ENCODE measurements around the gene SYCE3. TPM values are rescaled to one million over a fixed set of nuclear protein-coding genes. Genes with fewer than 3 reads are reported as not detected.

The SYCE3 gene
- total RNA-seq, 1 donor from 2014 or later: 0.71 TPM

DNA sequence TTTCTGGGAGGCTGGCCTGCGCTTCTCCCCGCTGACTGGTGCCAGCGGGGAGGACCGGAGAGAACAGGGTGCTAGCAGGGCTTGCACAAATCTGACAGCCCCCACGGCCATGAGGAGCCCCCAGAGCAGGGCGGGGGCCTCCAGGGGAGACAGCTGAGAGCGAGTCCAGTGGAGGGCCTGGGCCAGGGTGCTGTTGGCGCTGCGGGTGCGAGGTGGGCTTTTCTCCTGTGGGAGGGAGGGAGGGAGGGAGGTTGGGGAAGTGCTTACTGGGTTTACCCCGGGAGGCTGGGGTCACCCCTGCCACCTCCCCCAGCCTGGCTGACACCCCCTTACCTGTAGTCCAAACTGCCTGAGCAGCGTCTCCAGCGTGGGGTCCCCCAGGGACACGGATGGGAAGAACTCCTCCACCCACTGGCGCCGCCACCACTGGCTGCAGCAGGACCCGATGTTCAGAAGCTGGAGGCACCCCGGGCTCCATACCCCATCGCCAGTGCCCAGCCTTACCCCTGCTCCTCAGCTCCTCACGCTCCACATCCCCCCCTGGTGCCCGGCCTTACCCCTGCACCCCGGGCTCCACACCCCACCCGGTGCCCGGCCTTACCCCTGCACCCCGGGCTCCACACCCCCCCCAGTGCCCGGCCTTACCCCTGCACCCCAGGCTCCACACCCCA is 59.1 kb downstream of the SYCE3 start:
- H3K4me3 ChIP-seq (ENCODE audit: low read depth, low read length): no peak overlapping the region
- H3K27me3 ChIP-seq (ENCODE audit: control insufficient read depth, insufficient read depth, low read length): no peaks in the 10 kb centered on the region
- TF ChIP-seq, protein P1, sequence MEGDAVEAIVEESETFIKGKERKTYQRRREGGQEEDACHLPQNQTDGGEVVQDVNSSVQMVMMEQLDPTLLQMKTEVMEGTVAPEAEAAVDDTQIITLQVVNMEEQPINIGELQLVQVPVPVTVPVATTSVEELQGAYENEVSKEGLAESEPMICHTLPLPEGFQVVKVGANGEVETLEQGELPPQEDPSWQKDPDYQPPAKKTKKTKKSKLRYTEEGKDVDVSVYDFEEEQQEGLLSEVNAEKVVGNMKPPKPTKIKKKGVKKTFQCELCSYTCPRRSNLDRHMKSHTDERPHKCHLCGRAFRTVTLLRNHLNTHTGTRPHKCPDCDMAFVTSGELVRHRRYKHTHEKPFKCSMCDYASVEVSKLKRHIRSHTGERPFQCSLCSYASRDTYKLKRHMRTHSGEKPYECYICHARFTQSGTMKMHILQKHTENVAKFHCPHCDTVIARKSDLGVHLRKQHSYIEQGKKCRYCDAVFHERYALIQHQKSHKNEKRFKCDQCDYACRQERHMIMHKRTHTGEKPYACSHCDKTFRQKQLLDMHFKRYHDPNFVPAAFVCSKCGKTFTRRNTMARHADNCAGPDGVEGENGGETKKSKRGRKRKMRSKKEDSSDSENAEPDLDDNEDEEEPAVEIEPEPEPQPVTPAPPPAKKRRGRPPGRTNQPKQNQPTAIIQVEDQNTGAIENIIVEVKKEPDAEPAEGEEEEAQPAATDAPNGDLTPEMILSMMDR (IDR thresholded peaks at IDR 0.05; ENCODE audit: insufficient read depth, low read length, poor library complexity, severe bottlenecking): peak; percentile 7
- DNase-seq (ENCODE audit: low read depth): no peak
- H3K36me3 ChIP-seq (ENCODE audit: control insufficient read depth, insufficient read depth, low read length): no peaks in the 10 kb centered on the region

DNA sequence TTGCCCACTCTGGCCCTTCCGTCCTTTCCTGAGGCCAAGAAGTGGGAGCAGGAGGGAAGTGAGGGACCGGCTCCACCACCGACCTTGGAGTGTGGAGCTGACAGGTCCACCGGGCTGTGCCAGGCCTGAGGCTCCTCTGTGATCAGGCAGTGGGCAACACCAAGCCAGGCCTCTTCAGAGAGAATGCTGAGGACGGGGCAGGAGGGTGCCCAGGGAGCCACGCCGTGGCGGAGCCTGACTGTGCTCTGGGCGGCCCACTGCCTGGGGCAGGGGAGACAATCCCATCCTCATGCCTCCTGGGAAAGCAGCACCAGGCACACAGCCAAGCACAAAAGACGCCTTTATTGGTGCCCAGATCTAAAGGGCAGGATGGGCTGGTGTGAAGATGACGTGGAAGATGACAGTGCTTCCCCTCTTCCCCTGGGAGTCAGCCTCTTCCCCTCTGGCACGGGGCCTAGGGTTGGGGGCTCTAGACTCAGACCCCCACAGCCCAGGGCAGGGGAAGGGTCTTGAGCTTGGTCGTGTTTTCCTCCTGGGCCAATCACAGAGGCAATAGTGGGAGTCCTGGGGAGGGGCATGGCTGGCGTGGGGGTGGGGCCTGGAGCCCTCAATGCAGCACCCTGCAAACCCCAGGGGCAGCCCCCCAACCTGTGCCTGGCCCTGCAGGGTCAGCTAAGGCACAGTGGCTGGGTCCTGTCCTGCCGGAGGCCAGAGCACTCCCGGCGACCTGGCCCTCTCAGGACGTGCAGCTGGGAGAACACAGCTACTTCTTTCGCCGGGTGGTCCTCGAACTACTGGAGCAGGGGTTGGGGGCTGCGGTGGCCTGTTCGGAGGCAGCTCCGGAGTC is 59.9 kb downstream of the SYCE3 start:
- TF ChIP-seq, protein P1 (IDR thresholded peaks at IDR 0.05; ENCODE audit: insufficient read depth, low read length, poor library complexity, severe bottlenecking): no peak
- Histone ChIP-seq H3K36me3 (ENCODE audit: control insufficient read depth, insufficient read depth, low read length) (no peaks in the 10 kb centered on the region), H3K27me3 (ENCODE audit: control insufficient read depth, insufficient read depth, low read length) (no peaks in the 10 kb centered on the region), H3K4me3 (ENCODE audit: low read depth, low read length) (no peak overlapping the region)
- no peak for DNase-seq (ENCODE audit: low read depth)

DNA sequence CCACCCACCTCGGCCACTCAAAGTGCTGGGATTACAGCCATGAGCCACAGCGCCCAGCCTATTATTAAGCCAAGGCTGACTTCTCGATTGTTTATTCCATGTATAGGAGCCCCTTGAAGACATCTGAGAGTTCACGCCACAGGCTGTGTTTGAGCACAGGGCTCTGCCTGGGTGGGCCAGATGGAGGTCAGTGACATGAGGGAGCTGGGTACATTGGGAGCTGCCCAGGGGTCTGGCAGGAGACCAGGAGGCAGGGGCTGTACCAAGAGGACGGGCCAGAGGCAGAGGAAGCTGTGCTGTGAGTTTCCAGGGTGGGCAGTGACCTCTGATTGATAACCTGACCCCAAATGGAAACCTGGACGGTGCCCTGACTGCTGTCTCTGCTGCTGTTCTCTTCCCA is 60.6 kb downstream of the SYCE3 start:
- Histone ChIP-seq H3K36me3 (ENCODE audit: control insufficient read depth, insufficient read depth, low read length) (no peaks in the 10 kb centered on the region), H3K4me3 (ENCODE audit: low read depth, low read length) (no peak overlapping the region), H3K27me3 (ENCODE audit: control insufficient read depth, insufficient read depth, low read length) (no peaks in the 10 kb centered on the region)
- TF ChIP-seq, protein P1 (IDR thresholded peaks at IDR 0.05; ENCODE audit: insufficient read depth, low read length, poor library complexity, severe bottlenecking): no peak
- DNase-seq (ENCODE audit: low read depth): no peak

Other genes with a start within 250 kb of the SYCE3 start
- 4.5 TPM in 2 replicates for gene DENND6B, start 235.9 kb downstream of the SYCE3 start, total RNA-seq
- 45.2 and 53.4 TPM in 2 replicates for gene PPP6R2, start 219.6 kb downstream of the SYCE3 start, total RNA-seq
- gene SBF1, start 87.9 kb downstream of the SYCE3 start, total RNA-seq: 96.6 and 127 TPM in 2 replicates
- gene ADM2, start 81.4 kb downstream of the SYCE3 start, total RNA-seq: 27.3 and 29.0 TPM in 2 replicates
- gene MIOX, start 76.1 kb downstream of the SYCE3 start, total RNA-seq: 0.68 and 1.8 TPM in 2 replicates
- gene LMF2, start 55.2 kb downstream of the SYCE3 start, total RNA-seq: 48.3 and 75.4 TPM in 2 replicates
- 41.3 and 50.2 TPM in 2 replicates for gene NCAPH2, start 54.7 kb downstream of the SYCE3 start, total RNA-seq
- 2.3 and 5.7 TPM in 2 replicates for gene SCO2, start 37.3 kb downstream of the SYCE3 start, total RNA-seq
- gene TYMP, start 32.9 kb downstream of the SYCE3 start, total RNA-seq: 53.1 and 63.5 TPM in 2 replicates
- gene KLHDC7B, start 17.0 kb downstream of the SYCE3 start, total RNA-seq: 16.3 and 20.1 TPM in 2 replicates
- gene CPT1B, start 15.5 kb upstream of the SYCE3 start, total RNA-seq: 2.1 and 5.8 TPM in 2 replicates
- 59.1 and 81.1 TPM in 2 replicates for gene CHKB, start 19.9 kb upstream of the SYCE3 start, total RNA-seq
- gene MAPK8IP2, start 37.9 kb upstream of the SYCE3 start, total RNA-seq: 0.84 and 1.0 TPM in 2 replicates
- gene ARSA, start 65.2 kb upstream of the SYCE3 start, total RNA-seq: 42.7 and 63.8 TPM in 2 replicates
- gene SHANK3, start 109.9 kb upstream of the SYCE3 start, total RNA-seq: 3.8 and 6.0 TPM in 2 replicates
- not detected in 2 replicates for gene ACR, start 175.3 kb upstream of the SYCE3 start, total RNA-seq
- 18.3 and 26.9 TPM in 2 replicates for gene RABL2B, start 220.7 kb upstream of the SYCE3 start, total RNA-seq